D721Med (cell line): Measurements from ENCODE around the gene PDE11A.
"Not testable (repeated sequence)": the region's sequence is repeated elsewhere in the genome, so short reads cannot be mapped to it uniquely, and the experiment has no call there.

ENCODE experiments used
- DNase-seq: peaks from one replicate; pipeline ENCODE4 v3.0.0; 2011; ENCODE audit warnings: low spot score; ENCODE audit not compliant: insufficient read length
- FAIRE-seq: peaks from 2 replicates; lab custom pipeline; 2011; peaks lifted over from hg19 to GRCh38; lab: Jason Lieb, UNC
- TF ChIP-seq, protein P1 (sequence below): IDR thresholded peaks from 2 replicates; pipeline ENCODE4 v1.5.1; 2012; ENCODE audit warnings: mild to moderate bottlenecking, control low read depth; ENCODE audit not compliant: insufficient read depth; ENCODE audit errors: missing control alignments

The PDE11A gene

DNA sequence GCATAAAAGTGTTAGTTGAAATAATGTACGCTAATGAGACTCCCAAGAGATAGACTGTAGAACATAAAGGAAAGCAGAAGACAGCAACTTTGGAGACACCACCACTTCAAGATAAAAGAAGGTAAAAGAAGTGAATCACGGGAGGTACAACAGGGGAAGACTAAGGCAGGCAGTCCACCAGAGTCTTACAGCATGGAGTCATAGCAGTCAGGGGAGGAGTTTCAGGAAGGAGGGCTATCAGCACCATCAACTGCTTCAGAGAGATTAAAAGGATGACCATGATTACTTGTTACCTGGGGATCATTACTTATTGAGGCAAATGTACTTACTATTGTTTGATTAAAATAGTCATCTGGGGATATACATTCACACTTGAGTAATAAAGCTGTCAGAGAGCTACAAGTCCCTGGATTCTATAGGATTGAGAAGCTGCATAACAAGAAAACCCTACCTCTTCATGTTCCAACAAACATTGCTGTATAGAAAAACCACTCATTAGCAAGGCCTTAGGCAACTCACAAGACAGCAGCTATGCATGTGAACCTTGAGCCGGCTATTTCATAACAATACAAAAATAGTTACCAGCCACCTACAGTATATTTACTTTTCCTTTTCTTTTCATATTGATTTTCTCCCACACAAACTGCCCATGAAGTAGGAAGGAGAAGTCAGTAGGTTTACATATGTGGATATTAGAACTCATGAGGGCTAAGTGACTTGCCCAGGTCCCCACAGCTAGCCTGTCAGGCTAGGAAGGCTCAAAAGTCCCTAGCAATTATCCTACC lies 101.7 kb downstream of the PDE11A start:
- TF ChIP-seq, protein P1, sequence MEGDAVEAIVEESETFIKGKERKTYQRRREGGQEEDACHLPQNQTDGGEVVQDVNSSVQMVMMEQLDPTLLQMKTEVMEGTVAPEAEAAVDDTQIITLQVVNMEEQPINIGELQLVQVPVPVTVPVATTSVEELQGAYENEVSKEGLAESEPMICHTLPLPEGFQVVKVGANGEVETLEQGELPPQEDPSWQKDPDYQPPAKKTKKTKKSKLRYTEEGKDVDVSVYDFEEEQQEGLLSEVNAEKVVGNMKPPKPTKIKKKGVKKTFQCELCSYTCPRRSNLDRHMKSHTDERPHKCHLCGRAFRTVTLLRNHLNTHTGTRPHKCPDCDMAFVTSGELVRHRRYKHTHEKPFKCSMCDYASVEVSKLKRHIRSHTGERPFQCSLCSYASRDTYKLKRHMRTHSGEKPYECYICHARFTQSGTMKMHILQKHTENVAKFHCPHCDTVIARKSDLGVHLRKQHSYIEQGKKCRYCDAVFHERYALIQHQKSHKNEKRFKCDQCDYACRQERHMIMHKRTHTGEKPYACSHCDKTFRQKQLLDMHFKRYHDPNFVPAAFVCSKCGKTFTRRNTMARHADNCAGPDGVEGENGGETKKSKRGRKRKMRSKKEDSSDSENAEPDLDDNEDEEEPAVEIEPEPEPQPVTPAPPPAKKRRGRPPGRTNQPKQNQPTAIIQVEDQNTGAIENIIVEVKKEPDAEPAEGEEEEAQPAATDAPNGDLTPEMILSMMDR: no peak
- FAIRE-seq (no peak), DNase-seq (no peak)

DNA sequence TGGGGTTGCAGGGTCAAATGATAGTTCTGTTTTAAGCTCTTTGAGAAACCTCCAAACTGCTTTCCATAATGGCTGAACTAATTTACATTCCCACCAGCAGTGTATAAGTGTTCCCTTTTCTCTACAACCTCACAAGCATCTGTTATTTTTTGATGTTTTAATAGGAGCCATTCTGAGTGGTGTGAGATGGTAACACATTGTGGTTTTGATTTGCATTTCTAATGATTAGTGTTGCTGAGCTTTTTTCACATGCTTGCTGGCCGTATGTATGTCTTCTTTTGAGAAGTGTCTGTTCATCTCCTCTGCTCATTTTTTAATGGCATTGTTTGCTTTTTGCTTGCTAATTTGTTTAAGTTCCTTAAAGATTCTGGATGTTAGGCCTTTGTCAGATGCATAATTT lies 107.7 kb downstream of the PDE11A start:
- FAIRE-seq (no peak), DNase-seq (no peak)
- TF ChIP-seq, protein P1: no peak

DNA sequence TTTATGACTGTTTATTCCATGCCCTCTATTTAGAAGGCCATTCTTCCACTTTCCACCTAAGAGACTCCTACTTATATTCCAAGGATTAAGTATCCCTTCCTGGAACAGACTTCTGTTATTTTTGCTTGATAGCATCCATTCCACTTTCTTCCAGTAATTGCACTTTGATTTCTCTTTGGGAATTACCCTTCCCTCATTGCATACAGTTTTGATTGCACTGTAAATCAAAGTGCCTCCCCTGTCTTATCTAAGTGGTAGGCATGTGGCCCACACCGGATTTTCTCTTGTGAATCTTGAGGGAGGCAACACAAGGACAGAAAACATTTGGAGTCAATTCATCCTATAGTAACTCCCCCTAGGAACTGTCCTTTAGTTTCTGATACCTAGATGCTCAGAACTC lies 120.4 kb downstream of the PDE11A start:
- TF ChIP-seq, protein P1: no peak
- DNase-seq: no peak
- FAIRE-seq: no peak

DNA sequence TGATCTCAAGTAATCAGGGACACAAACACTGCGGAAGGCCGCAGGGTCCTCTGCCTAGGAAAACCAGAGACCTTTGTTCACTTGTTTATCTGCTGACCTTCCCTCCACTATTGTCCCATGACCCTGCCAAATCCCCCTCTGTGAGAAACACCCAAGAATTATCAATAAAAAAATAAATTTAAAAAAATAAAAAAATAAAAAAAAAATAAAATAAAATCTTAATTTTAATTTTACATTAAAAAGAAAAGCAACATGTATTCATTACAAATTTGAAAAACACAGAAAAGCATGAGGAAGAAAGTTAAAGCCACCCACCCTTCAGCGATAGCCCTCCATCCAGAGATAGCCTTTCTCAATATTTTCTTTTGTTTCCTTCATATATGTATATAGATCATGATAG lies 125.0 kb downstream of the PDE11A start:
- FAIRE-seq, DNase-seq: not testable (repeated sequence)

DNA sequence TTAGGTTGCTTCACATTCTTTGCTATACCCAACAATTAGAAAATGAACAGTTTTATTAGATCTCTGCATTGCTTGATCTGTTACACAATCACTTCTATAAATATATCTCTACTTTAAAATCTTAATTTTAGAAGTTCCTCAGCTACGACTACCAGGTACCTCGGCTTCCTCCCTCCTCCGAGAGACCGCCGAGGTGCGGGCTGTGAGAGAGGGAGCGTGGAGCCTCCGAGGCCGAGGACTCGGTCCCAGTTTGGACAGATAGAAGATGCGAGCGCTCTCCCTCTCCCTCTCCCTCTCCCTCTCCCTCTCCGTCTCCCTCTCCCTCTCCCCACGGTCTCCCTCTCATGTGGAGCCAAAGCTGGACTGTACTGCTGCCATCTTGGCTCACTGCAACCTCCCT lies 128.0 kb downstream of the PDE11A start:
- DNase-seq, FAIRE-seq: not testable (repeated sequence)

DNA sequence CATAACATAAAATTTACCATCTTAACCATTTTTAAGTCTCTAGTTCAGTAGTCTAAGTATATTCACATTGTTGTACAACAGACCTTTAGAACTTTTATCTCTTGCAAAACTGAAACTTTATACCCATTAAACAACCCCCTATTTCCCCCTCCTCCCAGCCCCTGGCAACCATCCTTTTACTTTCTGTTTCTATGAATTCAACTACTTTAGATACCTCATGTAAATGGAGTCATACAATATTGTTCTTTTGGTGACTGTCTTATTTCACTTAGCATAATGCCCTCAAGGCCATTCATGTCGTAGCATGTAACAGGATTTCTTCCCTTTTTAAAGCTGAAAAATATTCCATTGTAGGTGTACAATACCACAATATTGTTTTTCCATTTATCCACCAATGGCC lies 129.8 kb downstream of the PDE11A start:
- DNase-seq (no peak), FAIRE-seq (no peak)
- TF ChIP-seq, protein P1: no peak

DNA sequence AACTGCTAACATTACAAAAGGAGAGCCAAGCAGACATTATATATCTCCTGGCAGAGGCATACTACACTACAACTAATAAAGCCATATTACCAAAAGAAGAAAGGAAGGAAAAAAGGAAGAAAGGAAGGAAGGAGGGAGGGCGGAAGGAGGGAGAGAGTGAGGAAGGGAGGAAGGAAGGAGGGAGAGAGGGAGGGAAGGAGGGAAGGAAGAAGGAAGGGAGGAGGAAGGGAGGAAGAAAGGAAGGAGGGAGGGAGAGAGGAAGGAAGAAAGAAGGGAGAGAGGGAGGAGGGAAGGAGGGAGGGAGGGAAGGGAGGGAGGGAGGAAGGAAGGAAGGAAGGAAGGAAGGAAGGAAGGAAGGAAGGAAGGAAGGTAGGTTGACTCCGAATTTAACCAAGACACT lies 133.4 kb downstream of the PDE11A start:
- no peak for DNase-seq
- FAIRE-seq: no peak
- TF ChIP-seq, protein P1: no peak

DNA sequence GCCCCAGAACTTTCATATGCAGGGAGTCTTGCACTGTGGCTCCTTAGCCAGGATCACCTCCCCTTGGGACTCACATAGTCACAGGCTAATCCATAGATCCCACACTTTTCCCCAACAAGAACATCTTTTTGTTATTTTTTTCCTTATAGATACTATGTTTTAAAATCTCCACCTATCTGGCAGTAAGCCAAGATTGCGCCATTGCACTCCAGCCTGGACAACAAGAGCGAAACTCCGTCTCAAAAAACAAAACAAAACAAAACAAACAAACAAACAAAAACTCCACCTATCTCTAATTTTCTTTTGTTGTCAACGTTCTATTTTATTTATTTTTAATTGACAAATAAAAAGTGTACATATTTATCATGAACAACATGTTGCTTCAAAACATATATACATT lies 141.7 kb downstream of the PDE11A start:
- FAIRE-seq (no peak), DNase-seq (no peak)
- TF ChIP-seq, protein P1: no peak
